ENCODE measurements around the gene UGT1A9. TPM values are rescaled to one million over a fixed set of nuclear protein-coding genes. Genes with fewer than 3 reads are reported as not detected.
A peak's percentile ranks its signal among the peaks of the same experiment; 100 is the strongest.
"Not testable (repeated sequence)": the region's sequence is repeated elsewhere in the genome, so short reads cannot be mapped to it uniquely, and the experiment has no call there.

The UGT1A9 gene
- total RNA-seq, 1 donor, result not detected

GRCh38 chr2:233698740-233699139, 27.0 kb downstream of the UGT1A9 start:
- no peak for TF ChIP-seq CTCF (IDR thresholded peaks at IDR 0.05; ENCODE audit: insufficient read depth, low read depth, low read length)
- no peak for DNase-seq (ENCODE audit: low read depth)
- H3K4me3 ChIP-seq (ENCODE audit: low read depth, low read length), result no peak overlapping the region

GRCh38 chr2:233699424-233700027, 27.8 kb downstream of the UGT1A9 start:
- H3K4me3 ChIP-seq (ENCODE audit: low read depth, low read length), result no peak overlapping the region
- TF ChIP-seq CTCF (IDR thresholded peaks at IDR 0.05; ENCODE audit: insufficient read depth, low read depth, low read length), result no peak
- no peak for DNase-seq (ENCODE audit: low read depth)

- TF ChIP-seq CTCF (IDR thresholded peaks at IDR 0.05; ENCODE audit: insufficient read depth, low read depth, low read length), result no peak
- DNase-seq (ENCODE audit: low read depth), result peak; percentile 97
Measured at GRCh38 chr2:233700028-233700635, 28.4 kb downstream of the UGT1A9 start.

GRCh38 chr2:233700842-233701241, 29.1 kb downstream of the UGT1A9 start:
- DNase-seq (ENCODE audit: low read depth); H3K4me3 ChIP-seq (ENCODE audit: low read depth, low read length): not testable (repeated sequence)

More at GRCh38 chr2:233700028-233700635, 28.4 kb downstream of the UGT1A9 start:
- no peak overlapping the region for H3K4me3 ChIP-seq (ENCODE audit: low read depth, low read length)

GRCh38 chr2:233702238-233702637, 30.5 kb downstream of the UGT1A9 start:
- DNase-seq (ENCODE audit: low read depth), result no peak
- TF ChIP-seq CTCF (IDR thresholded peaks at IDR 0.05; ENCODE audit: insufficient read depth, low read depth, low read length), result no peak

GRCh38 chr2:233705911-233706506, 34.3 kb downstream of the UGT1A9 start:
- no peak for DNase-seq (ENCODE audit: low read depth)
- TF ChIP-seq CTCF (IDR thresholded peaks at IDR 0.05; ENCODE audit: insufficient read depth, low read depth, low read length), result no peak
- no peak overlapping the region for H3K4me3 ChIP-seq (ENCODE audit: low read depth, low read length)

More at GRCh38 chr2:233702238-233702637, 30.5 kb downstream of the UGT1A9 start:
- H3K4me3 ChIP-seq (ENCODE audit: low read depth, low read length), result no peak overlapping the region

GRCh38 chr2:233706720-233707119, 35.0 kb downstream of the UGT1A9 start:
- H3K4me3 ChIP-seq (ENCODE audit: low read depth, low read length), result no peak overlapping the region
- DNase-seq (ENCODE audit: low read depth), result peak; percentile 34
- no peak for TF ChIP-seq CTCF (IDR thresholded peaks at IDR 0.05; ENCODE audit: insufficient read depth, low read depth, low read length)
